Ishikawa (cell line): ENCODE measurements around the gene C13orf46.

Source experiments
- CEBPB ChIP-seq: IDR thresholded peaks from 2 replicates; pipeline ENCODE4 v1.6.1; 2012
- CREB1 ChIP-seq: IDR thresholded peaks from 2 replicates; pipeline ENCODE4 v1.6.1; 2012; ENCODE audit warnings: low read depth
- EGR1 ChIP-seq: IDR thresholded peaks from 2 replicates; pipeline ENCODE4 v1.6.1; 2012
- EP300 ChIP-seq: IDR thresholded peaks from 2 replicates; pipeline ENCODE4 v1.6.1; 2012; ENCODE audit warnings: borderline replicate concordance
- FOXM1 ChIP-seq: IDR thresholded peaks from 2 replicates; pipeline ENCODE4 v1.6.1; 2012; ENCODE audit warnings: low read depth, borderline replicate concordance
- MAX ChIP-seq: IDR thresholded peaks from 2 replicates; pipeline ENCODE4 v1.6.1; 2012
- NFIC ChIP-seq: IDR thresholded peaks from 2 replicates; pipeline ENCODE4 v1.6.1; 2012
- RAD21 ChIP-seq: IDR thresholded peaks from 2 replicates; pipeline ENCODE4 v1.6.1; 2012; ENCODE audit warnings: low read depth
- TAF1 ChIP-seq: IDR thresholded peaks from 2 replicates; pipeline ENCODE4 v1.6.1; 2012; ENCODE audit warnings: low read depth, mild to moderate bottlenecking
- TCF12 ChIP-seq: IDR thresholded peaks from 2 replicates; pipeline ENCODE4 v1.6.1; 2012; ENCODE audit warnings: low read depth
- TEAD4 ChIP-seq: IDR thresholded peaks from 2 replicates; pipeline ENCODE4 v1.6.1; 2012
- YY1 ChIP-seq: IDR thresholded peaks from 2 replicates; pipeline ENCODE4 v1.6.1; 2012; ENCODE audit warnings: low read depth
- ZBTB7A ChIP-seq: IDR thresholded peaks from 2 replicates; pipeline ENCODE4 v1.6.1; 2012; ENCODE audit warnings: low read depth
- TF ChIP-seq, protein P1 (sequence below): IDR thresholded peaks from 2 replicates; pipeline ENCODE4 v1.6.1; 2012
- TF ChIP-seq, protein P2 (sequence below): IDR thresholded peaks from 2 replicates; pipeline ENCODE4 v1.6.1; 2012; ENCODE audit warnings: low read depth, mild to moderate bottlenecking

C13orf46 gene

DNA sequence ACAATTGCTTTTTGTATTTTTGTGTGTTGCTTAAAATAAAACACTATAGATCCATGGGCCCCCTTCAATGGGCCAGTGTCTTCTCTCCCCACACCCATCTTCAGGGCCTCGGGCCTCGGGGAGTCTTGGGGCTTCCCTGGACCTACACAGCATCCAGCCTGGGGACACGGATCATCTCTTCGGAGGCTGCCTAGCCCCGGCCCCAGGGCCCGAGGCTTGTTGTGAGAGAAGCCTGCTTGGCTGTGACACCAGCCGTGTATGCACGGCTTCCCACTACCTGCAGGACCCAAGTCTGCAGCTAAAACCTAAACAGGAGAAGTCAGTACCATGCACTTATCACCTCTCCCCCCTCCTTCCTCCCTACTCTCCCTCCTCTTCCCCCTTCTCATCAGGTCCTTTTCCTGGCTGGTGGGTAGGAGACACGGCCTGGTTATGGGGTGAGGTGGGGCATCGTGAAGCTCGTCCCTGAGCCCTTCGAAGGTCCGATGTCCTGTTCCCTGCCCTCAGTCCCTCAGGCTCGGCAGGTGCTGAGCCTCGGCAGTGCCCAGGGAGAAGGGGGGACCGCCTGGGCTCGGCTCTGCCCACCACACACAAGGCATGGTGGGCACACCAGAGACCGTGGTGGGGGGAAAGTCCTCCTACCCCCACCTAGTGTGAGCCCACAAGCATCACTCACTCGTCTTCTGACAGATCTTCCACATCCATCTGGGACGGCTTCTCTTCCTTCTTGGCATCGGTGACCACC, 9.5 kb downstream of the C13orf46 start:
- TF ChIP-seq, protein P1, sequence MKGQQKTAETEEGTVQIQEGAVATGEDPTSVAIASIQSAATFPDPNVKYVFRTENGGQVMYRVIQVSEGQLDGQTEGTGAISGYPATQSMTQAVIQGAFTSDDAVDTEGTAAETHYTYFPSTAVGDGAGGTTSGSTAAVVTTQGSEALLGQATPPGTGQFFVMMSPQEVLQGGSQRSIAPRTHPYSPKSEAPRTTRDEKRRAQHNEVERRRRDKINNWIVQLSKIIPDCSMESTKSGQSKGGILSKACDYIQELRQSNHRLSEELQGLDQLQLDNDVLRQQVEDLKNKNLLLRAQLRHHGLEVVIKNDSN: no peak
- TF ChIP-seq EGR1: no peak
- no peak for TF ChIP-seq TCF12
- TF ChIP-seq TAF1: no peak
- no peak for TF ChIP-seq TEAD4
- no peak for TF ChIP-seq CREB1
- no peak for TF ChIP-seq CEBPB
- TF ChIP-seq, protein P2, sequence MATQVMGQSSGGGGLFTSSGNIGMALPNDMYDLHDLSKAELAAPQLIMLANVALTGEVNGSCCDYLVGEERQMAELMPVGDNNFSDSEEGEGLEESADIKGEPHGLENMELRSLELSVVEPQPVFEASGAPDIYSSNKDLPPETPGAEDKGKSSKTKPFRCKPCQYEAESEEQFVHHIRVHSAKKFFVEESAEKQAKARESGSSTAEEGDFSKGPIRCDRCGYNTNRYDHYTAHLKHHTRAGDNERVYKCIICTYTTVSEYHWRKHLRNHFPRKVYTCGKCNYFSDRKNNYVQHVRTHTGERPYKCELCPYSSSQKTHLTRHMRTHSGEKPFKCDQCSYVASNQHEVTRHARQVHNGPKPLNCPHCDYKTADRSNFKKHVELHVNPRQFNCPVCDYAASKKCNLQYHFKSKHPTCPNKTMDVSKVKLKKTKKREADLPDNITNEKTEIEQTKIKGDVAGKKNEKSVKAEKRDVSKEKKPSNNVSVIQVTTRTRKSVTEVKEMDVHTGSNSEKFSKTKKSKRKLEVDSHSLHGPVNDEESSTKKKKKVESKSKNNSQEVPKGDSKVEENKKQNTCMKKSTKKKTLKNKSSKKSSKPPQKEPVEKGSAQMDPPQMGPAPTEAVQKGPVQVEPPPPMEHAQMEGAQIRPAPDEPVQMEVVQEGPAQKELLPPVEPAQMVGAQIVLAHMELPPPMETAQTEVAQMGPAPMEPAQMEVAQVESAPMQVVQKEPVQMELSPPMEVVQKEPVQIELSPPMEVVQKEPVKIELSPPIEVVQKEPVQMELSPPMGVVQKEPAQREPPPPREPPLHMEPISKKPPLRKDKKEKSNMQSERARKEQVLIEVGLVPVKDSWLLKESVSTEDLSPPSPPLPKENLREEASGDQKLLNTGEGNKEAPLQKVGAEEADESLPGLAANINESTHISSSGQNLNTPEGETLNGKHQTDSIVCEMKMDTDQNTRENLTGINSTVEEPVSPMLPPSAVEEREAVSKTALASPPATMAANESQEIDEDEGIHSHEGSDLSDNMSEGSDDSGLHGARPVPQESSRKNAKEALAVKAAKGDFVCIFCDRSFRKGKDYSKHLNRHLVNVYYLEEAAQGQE: no peak
- TF ChIP-seq NFIC: no peak
- no peak for TF ChIP-seq RAD21
- no peak for TF ChIP-seq FOXM1
- TF ChIP-seq EP300: no peak

DNA sequence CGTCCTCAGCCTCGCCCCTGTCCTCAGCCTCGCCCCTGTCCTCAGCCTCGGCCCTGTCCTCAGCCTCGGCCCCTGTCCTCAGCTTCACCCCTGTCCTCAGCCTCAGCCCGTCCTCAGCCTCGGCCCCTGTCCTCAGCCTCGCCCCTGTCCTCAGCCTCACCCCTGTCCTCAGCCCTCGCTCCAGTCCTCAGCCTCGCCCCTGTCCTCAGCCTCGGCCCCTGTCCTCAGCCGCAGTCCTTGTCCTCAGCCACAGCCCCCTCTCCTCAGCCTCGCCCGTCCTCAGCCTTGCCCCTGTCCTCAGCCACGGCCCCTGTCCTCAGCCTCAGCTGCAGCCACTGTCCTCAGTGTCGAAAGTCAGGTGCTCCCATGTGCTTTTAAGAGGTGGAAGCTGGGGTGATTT, 10.5 kb downstream of the C13orf46 start:
- no peak for TF ChIP-seq TAF1

DNA sequence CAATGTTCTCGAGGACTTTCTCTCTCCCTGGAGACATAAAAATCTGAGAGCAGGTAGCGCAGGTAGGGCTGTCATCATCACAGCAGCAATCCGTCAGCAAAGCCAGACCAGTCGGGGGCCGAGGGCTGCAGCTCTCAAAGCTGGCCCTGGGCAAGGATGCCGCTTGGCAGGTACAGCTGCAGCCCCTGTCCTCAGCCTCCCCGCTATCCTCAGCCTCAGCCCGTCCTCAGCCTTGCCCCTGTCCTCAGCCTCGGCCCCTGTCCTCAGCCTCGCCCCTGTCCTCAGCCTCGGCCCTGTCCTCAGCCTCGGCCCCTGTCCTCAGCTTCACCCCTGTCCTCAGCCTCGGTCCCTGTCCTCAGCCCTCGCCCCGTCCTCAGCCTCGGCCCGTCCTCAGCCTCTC, 10.9 kb downstream of the C13orf46 start:
- TF ChIP-seq MAX (no peak), ZBTB7A (no peak), CEBPB (no peak), TCF12 (no peak), EGR1 (no peak), TEAD4 (no peak), EP300 (no peak), CREB1 (no peak), RAD21 (no peak)
- TF ChIP-seq, protein P1: no peak
- TF ChIP-seq, protein P2: no peak

DNA sequence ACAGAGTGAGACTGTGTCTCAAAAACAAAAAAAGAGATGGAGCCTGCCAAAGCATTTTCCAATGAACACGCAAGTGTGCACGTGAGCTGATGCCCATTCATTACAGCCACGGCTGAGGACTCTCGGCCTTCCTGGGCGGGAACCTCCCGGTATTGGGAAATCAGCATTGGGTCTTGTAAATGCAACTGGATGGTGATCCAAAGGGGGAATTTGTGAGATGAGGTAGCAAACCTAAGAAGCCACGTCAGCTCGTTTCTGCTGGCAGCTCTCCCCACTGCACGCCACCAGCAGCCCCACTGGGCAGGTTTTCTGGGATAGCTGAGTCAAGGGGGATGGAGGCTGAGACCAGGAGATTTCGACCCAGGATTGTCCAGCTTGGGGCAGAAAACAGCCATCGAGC, 11.5 kb downstream of the C13orf46 start:
- TF ChIP-seq NFIC (no peak), EP300 (no peak), RAD21 (no peak), CREB1 (no peak), FOXM1 (no peak), ZBTB7A (no peak), EGR1 (no peak), YY1 (no peak), MAX (no peak), TAF1 (no peak), CEBPB (no peak), TCF12 (no peak), TEAD4 (no peak)
- TF ChIP-seq, protein P2: no peak
- TF ChIP-seq, protein P1: no peak
